Ovary (tissue), 9 donors: ENCODE measurements around the gene XBP1. TPM values are rescaled to one million over a fixed set of nuclear protein-coding genes. Genes with fewer than 3 reads are reported as not detected.
A peak's percentile ranks its signal among the peaks of the same experiment; 100 is the strongest.
"Not testable (repeated sequence)": the region's sequence is repeated elsewhere in the genome, so short reads cannot be mapped to it uniquely, and the experiment has no call there.

Source experiments
- DNase-seq, 5 donors: peaks; one replicate each; pipeline ENCODE4 v3.0.0-alpha.2; 2019 to 2020
- H3K27ac ChIP-seq, 2 donors: fragments of 200-600 bp; one replicate each; pipeline versions ENCODE4 v1.5.1 to v1.8.0; 2019 to 2022
- H3K27me3 ChIP-seq: fragments of 200-600 bp; one replicate; pipeline ENCODE4 v1.8.0; 2022
- H3K36me3 ChIP-seq: fragments of 200-600 bp; sonication (generic); one replicate; pipeline ENCODE4 v1.5.1; 2019
- H3K4me1 ChIP-seq: one replicate; pipeline ENCODE4 v1.8.1; 2013; ENCODE audit warnings: mild to moderate bottlenecking, moderate library complexity; ENCODE audit not compliant: insufficient read depth
- H3K4me3 ChIP-seq: fragments of 200-600 bp; sonication (generic); one replicate; pipeline ENCODE4 v1.5.1; 2017
- H3K9me3 ChIP-seq, 2 donors: fragments of 200-600 bp in 1 of 2; sonication (generic) in 1 of 2; one replicate each; pipeline versions ENCODE4 v1.5.1 to v1.8.1; 2013 to 2019; ENCODE audit warnings: mild to moderate bottlenecking in 1 of 2, moderate library complexity in 1 of 2
- CTCF ChIP-seq, 3 donors: fragments of 450-650 bp in 2 of 3; fragments of 200-600 bp in 1 of 3; IDR thresholded peaks; one replicate each; pipeline versions ENCODE4 v1.5.1 to v1.8.0; 2016 to 2022; ENCODE audit warnings: antibody characterized with exemption in 3 of 3, mild to moderate bottlenecking in 1 of 3
- EP300 ChIP-seq: sonication (generic); formaldehyde crosslinking; IDR thresholded peaks from one replicate; pipeline ENCODE4 v1.6.1; 2017; ENCODE audit warnings: antibody characterized with exemption
- POLR2A ChIP-seq: fragments of 450-650 bp; IDR thresholded peaks from one replicate; pipeline ENCODE4 v1.6.1; 2017; ENCODE audit warnings: antibody characterized with exemption, mild to moderate bottlenecking, moderate library complexity
- WGBS, 3 donors: extraction: QIAGEN DNeasy Blood & Tissue Kit in 1 of 3; methylation state at CpG; one replicate each; pipeline versions ENCODE4 v1.1.5 to v1.1.7; 2013 to 2017; 5-methylcytosine and 5-hydroxymethylcytosine counted together
- intact Hi-C, 4 donors: fragments of 100-400 bp; cut with DNase I; formaldehyde crosslinking; loops; one replicate each; pipeline versions ENCODE4 v1.11.0 to v1.15.1; 2022 to 2023
- polyA plus RNA-seq, 2 donors: library from polyadenylated mRNA; stranded (reverse); fragments of 200-250 nt in 1 of 2; fragments of 350-450 nt in 1 of 2; fragmentation: Illumina TruSeq in 1 of 2; extraction: RNeasy Lipid Tissue Mini Kit (QIAGEN cat#74804) in 1 of 2; gene quantifications; one replicate each; pipeline ENCODE4 v1.2.3, GENCODE V29; 2013 to 2014
- total RNA-seq, 7 donors: library from RNA; depleted of rRNA in 2 of 7; stranded (reverse); fragments of >200 nt in 2 of 7; fragmentation: NEBNext Ultra II Directional in 3 of 7; extraction: Animal tissue kit (Norgen Biotek cat#: 25700) in 3 of 7; gene quantifications; one replicate each; pipeline versions ENCODE4 v1.1.0 to v1.2.4, GENCODE V29; 2016 to 2023
- donor health status: DM: no; HTN: no; CAD: no; lungs with moderate emphysema.
- donor health status: DM: no; HTN: no; CAD: no.
- donor health status: Bipolar disorder and iron deficiency.
- donor health status: DM: yes; HTN: yes; CAD: no.
- donor health status: DM: no; HTN: no; CAD: no.
- donor health status: DM: yes; HTN: yes; CAD: no.

Gene XBP1
- total and polyA plus RNA-seq, 9 donors = 53.1 to 229 (median 138) TPM

- 71 to 86% (median 81%) methylated on average over 2 of the region's 2 CpGs for WGBS, 3 donors
- DNase-seq = no peak
Observed at GRCh38 chr22:28813772-28814518, 13.6 kb upstream of the XBP1 start.

GRCh38 chr22:28812516-28812915, 12.1 kb upstream of the XBP1 start:
- 17 to 23% (median 17%) methylated on average over 5 of the region's 5 CpGs for WGBS, 3 donors
- Histone ChIP-seq H3K27ac (no peak overlapping the region), H3K4me3 (no peak overlapping the region), H3K9me3 (no peaks in the 10 kb centered on the region), H3K27me3 (no peaks in the 10 kb centered on the region), H3K4me1 (peaks cover 7% of the 10 kb centered on the region), H3K36me3 (no peaks in the 10 kb centered on the region)
- TF ChIP-seq EP300 = no peak
- no peak for TF ChIP-seq CTCF (IDR thresholded peaks at IDR 0.05)
- TF ChIP-seq POLR2A = no peak
- DNase-seq = peak in 1 of 5 donors; percentile 34
- intact Hi-C loops = no loop called here

More at GRCh38 chr22:28813772-28814518, 13.6 kb upstream of the XBP1 start:
- TF ChIP-seq CTCF (IDR thresholded peaks at IDR 0.05) = no peak
- no peak for TF ChIP-seq POLR2A
- TF ChIP-seq EP300 = no peak
- Histone ChIP-seq H3K4me1 (peaks cover 11% of the 10 kb centered on the region), H3K27ac (no peak overlapping the region), H3K36me3 (no peaks in the 10 kb centered on the region), H3K4me3 (no peak overlapping the region), H3K9me3 (no peaks in the 10 kb centered on the region), H3K27me3 (no peaks in the 10 kb centered on the region)
- intact Hi-C loops = no loop called here

GRCh38 chr22:28810821-28811491, 10.6 kb upstream of the XBP1 start:
- Histone ChIP-seq H3K4me3 (no peak overlapping the region), H3K36me3 (no peaks in the 10 kb centered on the region), H3K27ac (no peak overlapping the region), H3K27me3 (no peaks in the 10 kb centered on the region), H3K4me1 (peaks cover 7% of the 10 kb centered on the region), H3K9me3 (no peaks in the 10 kb centered on the region)
- intact Hi-C loops = no loop called here
- 74 to 88% (median 76%) methylated on average over 13 of the region's 13 CpGs for WGBS, 3 donors
- TF ChIP-seq POLR2A (no peak), EP300 (no peak), CTCF (IDR thresholded peaks at IDR 0.05) (no peak)
- DNase-seq = no peak

- Histone ChIP-seq H3K27me3 (no peaks in the 10 kb centered on the region), H3K4me1 (peaks cover 5% of the 10 kb centered on the region), H3K4me3 (no peak overlapping the region), H3K27ac (no peak overlapping the region), H3K9me3 (no peaks in the 10 kb centered on the region), H3K36me3 (no peaks in the 10 kb centered on the region)
- DNase-seq = no peak
- TF ChIP-seq CTCF (IDR thresholded peaks at IDR 0.05) (no peak), POLR2A (no peak), EP300 (no peak)
- intact Hi-C loops = no loop called here
Observed at GRCh38 chr22:28808716-28809355, 8.5 kb upstream of the XBP1 start.

GRCh38 chr22:28805426-28805825, 5.1 kb upstream of the XBP1 start:
- WGBS, 3 donors = 92 to 96% (median 94%) methylated on average over 5 of the region's 5 CpGs
- intact Hi-C loops = not testable (repeated sequence)

More at GRCh38 chr22:28805426-28805825, 5.1 kb upstream of the XBP1 start:
- not testable (repeated sequence) for H3K36me3 ChIP-seq, H3K4me1 ChIP-seq, H3K9me3 ChIP-seq, H3K27ac ChIP-seq, H3K4me3 ChIP-seq, H3K27me3 ChIP-seq
- peak in 1 of 5 donors; percentile 4 for DNase-seq
